IMR-90 (cell line): ENCODE data around the gene PTPRK. TPM values are rescaled to one million over a fixed set of nuclear protein-coding genes. Genes with fewer than 3 reads are reported as not detected.

ENCODE experiments used
- ATAC-seq: fragments of 200-7000 bp; cut with Tn5 transposase; 2 replicates; pipeline ENCODE4 v1.9.1; 2020; ENCODE audit warnings: low read depth, mild to moderate bottlenecking, moderate library complexity
- BruUV-seq: library from RNA; stranded (reverse); fragments of 400-500 nt; replicated peaks from 2 replicates; lab custom pipeline; 2021; lab: Mats Ljungman, UMichigan
- CTCF ChIA-PET: fragments of 300-600 bp; formaldehyde crosslinking; extraction: SDS; loops from one replicate; lab custom pipeline; 2021; ENCODE audit warnings: antibody characterized with exemption; lab: Yijun Ruan, JAX
- POLR2A ChIA-PET: fragments of 300-600 bp; sonication (Branson Sonifier 250); formaldehyde crosslinking; loops from one replicate; lab custom pipeline; 2022; ENCODE audit warnings: antibody characterized with exemption; ENCODE audit not compliant: unreplicated experiment; lab: Charles Lee
- DNase-seq: peaks from one replicate; pipeline ENCODE4 v3.0.0; 2013
- H2AFZ ChIP-seq: replicated peaks from 2 replicates; pipeline ENCODE3; 2013; ENCODE audit warnings: low read length, mild to moderate bottlenecking; ENCODE audit not compliant: poor library complexity
- H2AK5ac ChIP-seq: 2 replicates; pipeline ENCODE4 v1.6.1; 2013; ENCODE audit warnings: low read depth, low read length, inconsistent platforms
- H2AK9ac ChIP-seq: replicated peaks from 2 replicates; pipeline ENCODE3; 2013; ENCODE audit warnings: mild to moderate bottlenecking, low read depth, low read length, moderate library complexity; ENCODE audit not compliant: poor library complexity
- H2BK120ac ChIP-seq: 2 replicates; pipeline ENCODE4 v1.6.1; 2013; ENCODE audit warnings: low read depth, low read length, inconsistent platforms
- H2BK15ac ChIP-seq: 3 replicates; pipeline ENCODE4 v1.6.1; 2013; ENCODE audit warnings: low read depth, low read length, inconsistent platforms
- H2BK20ac ChIP-seq: 2 replicates; pipeline ENCODE4 v1.6.1; 2013; ENCODE audit warnings: low read depth, mild to moderate bottlenecking, inconsistent platforms, low read length, moderate library complexity
- H2BK5ac ChIP-seq: 2 replicates; pipeline ENCODE4 v1.6.1; 2013; ENCODE audit warnings: mild to moderate bottlenecking, low read depth, low read length, inconsistent platforms; ENCODE audit not compliant: poor library complexity, severe bottlenecking
- H3K14ac ChIP-seq: replicated peaks from 2 replicates; pipeline ENCODE4 v1.6.1; 2013; ENCODE audit warnings: low read depth, low read length, inconsistent platforms
- H3K18ac ChIP-seq: 2 replicates; pipeline ENCODE4 v1.6.1; 2013; ENCODE audit warnings: low read depth, low read length, control low read depth
- H3K23ac ChIP-seq: 2 replicates; pipeline ENCODE4 v1.6.1; 2013; ENCODE audit warnings: low read depth, low read length, inconsistent platforms
- H3K27ac ChIP-seq: 2 replicates; pipeline ENCODE4 v1.5.1; 2013; ENCODE audit warnings: mild to moderate bottlenecking, control low read depth, low read length; ENCODE audit not compliant: insufficient read depth
- H3K27me3 ChIP-seq: 2 replicates; pipeline ENCODE4 v1.6.1; 2013; ENCODE audit warnings: low read length; ENCODE audit not compliant: control insufficient read depth, insufficient read depth
- H3K36me3 ChIP-seq: 2 replicates; pipeline ENCODE4 v1.6.1; 2013; ENCODE audit warnings: low read length, mixed read lengths; ENCODE audit not compliant: control insufficient read depth, insufficient read depth
- H3K4ac ChIP-seq: 2 replicates; pipeline ENCODE4 v1.6.1; 2013; ENCODE audit warnings: low read depth, low read length, inconsistent platforms
- H3K4me1 ChIP-seq: 2 replicates; pipeline ENCODE4 v1.6.1; 2013; ENCODE audit warnings: low read length, mixed read lengths; ENCODE audit not compliant: control insufficient read depth, insufficient read depth
- H3K4me2 ChIP-seq: 2 replicates; pipeline ENCODE4 v1.6.1; 2013; ENCODE audit warnings: low read depth, mild to moderate bottlenecking, control low read depth, low read length, moderate library complexity
- H3K4me3 ChIP-seq: 2 replicates; pipeline ENCODE4 v1.5.1; 2013; ENCODE audit warnings: low read depth, mild to moderate bottlenecking, control low read depth, low read length, moderate library complexity; ENCODE audit not compliant: insufficient read depth
- H3K56ac ChIP-seq: 2 replicates; pipeline ENCODE4 v1.6.1; 2013; ENCODE audit warnings: low read length, inconsistent platforms; ENCODE audit not compliant: insufficient read depth; ENCODE audit errors: extremely low read depth
- H3K79me1 ChIP-seq, 2 experiments: 2 replicates each; pipeline ENCODE4 v1.6.1; 2013; ENCODE audit warnings: low read length in 2 of 2, inconsistent platforms in 1 of 2, low read depth in 1 of 2
- H3K9ac ChIP-seq: 2 replicates; pipeline ENCODE4 v1.6.1; 2013; ENCODE audit warnings: low read depth, low read length, control low read depth
- H3K9me1 ChIP-seq: 2 replicates; pipeline ENCODE4 v1.6.1; 2013; ENCODE audit warnings: low read length, inconsistent platforms; ENCODE audit not compliant: insufficient read depth
- H3K9me3 ChIP-seq: 2 replicates; pipeline ENCODE4 v1.6.1; 2013; ENCODE audit warnings: low read length; ENCODE audit not compliant: control insufficient read depth, insufficient read depth
- H4K20me1 ChIP-seq: 2 replicates; pipeline ENCODE4 v1.6.1; 2013; ENCODE audit warnings: low read length, inconsistent platforms; ENCODE audit not compliant: insufficient read depth
- H4K5ac ChIP-seq: 2 replicates; pipeline ENCODE4 v1.6.1; 2013; ENCODE audit warnings: mild to moderate bottlenecking, low read depth, low read length, control low read depth
- H4K8ac ChIP-seq, 2 experiments: 2 replicates each; pipeline ENCODE4 v1.6.1; 2013; ENCODE audit warnings: low read depth in 2 of 2, low read length in 2 of 2, control low read depth in 1 of 2, inconsistent platforms in 1 of 2
- H4K91ac ChIP-seq: 2 replicates; pipeline ENCODE4 v1.6.1; 2013; ENCODE audit warnings: low read depth, low read length, inconsistent platforms; ENCODE audit not compliant: insufficient read depth
- FOS ChIP-seq: fragments of 150-350 bp; IDR thresholded peaks from 2 replicates; pipeline ENCODE4 v1.6.1; 2016; ENCODE audit warnings: low read depth, low read length
- MXI1 ChIP-seq: IDR thresholded peaks from 2 replicates; pipeline ENCODE4 v1.6.1; 2012; ENCODE audit warnings: low read depth, mild to moderate bottlenecking, low read length, moderate library complexity, borderline replicate concordance
- RAD21 ChIP-seq: IDR thresholded peaks from 2 replicates; pipeline ENCODE4 v1.6.1; 2012; ENCODE audit warnings: low read length, improper control_type of control experiment
- SMC3 ChIP-seq: fragments of 150-350 bp; IDR thresholded peaks from 2 replicates; pipeline ENCODE4 v1.6.1; 2016; ENCODE audit warnings: low read depth, mild to moderate bottlenecking, antibody characterized with exemption, low read length, moderate library complexity
- WGBS, 2 experiments: methylation state at CpG; one replicate each; pipeline versions ENCODE4 v1.1.5 to v1.1.7; 2013; ENCODE audit warnings: missing lambda C conversion rate in 2 of 2; ENCODE audit not compliant: insufficient read length in 1 of 2; ENCODE audit errors: extremely low coverage in 2 of 2; 5-methylcytosine and 5-hydroxymethylcytosine counted together
- dilution Hi-C: fragments of 300-500 bp; cut with HindIII; formaldehyde crosslinking; loops from one replicate; pipeline ENCODE4 v1.14.3; 2018; ENCODE audit warnings: low sequenced_read_pairs; ENCODE audit not compliant: unreplicated experiment
- in situ Hi-C: fragments of 300-500 bp; cut with MboI; formaldehyde crosslinking; loops from 3 replicates; pipeline ENCODE4 v1.14.3; 2019; ENCODE audit warnings: low sequenced_read_pairs, inconsistent platforms, mixed read lengths
- intact Hi-C: fragments of 100-400 bp; cut with micrococcal nuclease; formaldehyde crosslinking; loops from 2 replicates; pipeline ENCODE4 v1.10.0; 2022
- polyA plus RNA-seq, 3 experiments: library from polyadenylated mRNA; depleted of rRNA; stranded (reverse); fragments of >200 nt; gene quantifications; 2 replicates each; pipeline ENCODE4 v1.2.3, GENCODE V29; 2012; ENCODE audit warnings: low replicate concordance in 1 of 3
- total RNA-seq: library from RNA; depleted of rRNA; stranded (reverse); fragments of >200 nt; gene quantifications from 2 replicates; pipeline ENCODE4 v1.2.3, GENCODE V29; 2012
- TF ChIP-seq, protein P1 (sequence below): conservative IDR thresholded peaks from 2 replicates; pipeline ENCODE4 v1.5.1; 2012; ENCODE audit warnings: mild to moderate bottlenecking, low read depth, low read length, improper control_type of control experiment

Gene PTPRK
- total and polyA plus RNA-seq, 2 of the 4 experiments (the other 2 are of a cell fraction) = 18.0 to 80.8 TPM

DNA sequence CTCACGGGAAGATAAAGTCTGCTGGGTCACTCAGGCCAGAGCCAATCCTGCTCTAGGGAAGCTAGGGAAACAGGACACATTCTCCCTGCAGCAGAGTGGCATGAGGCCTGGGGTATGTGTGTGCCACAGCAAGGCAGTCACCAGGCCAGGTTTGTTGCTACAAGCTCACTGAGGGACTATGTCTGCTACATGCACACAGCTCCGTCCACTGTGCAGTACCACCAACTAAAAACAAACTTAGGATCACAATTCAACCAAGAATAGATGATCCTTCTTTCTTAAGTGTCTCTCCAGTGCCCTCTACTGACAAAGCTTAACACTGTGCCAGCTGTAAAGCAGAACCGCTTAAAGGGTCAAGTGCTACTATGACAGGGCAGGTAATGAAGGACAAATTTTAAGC, 192.5 kb downstream of the PTPRK start:
- peaks cover 9% of the 10 kb centered on the region; the same call in 1 of the 2 replicates for H4K20me1 ChIP-seq
- no TSS peak for BruUV-seq
- intact Hi-C loops (no loop called here), in situ Hi-C loops (no loop called here), dilution Hi-C loops (no loop called here)
- TF ChIP-seq FOS (no peak), SMC3 (peak; percentile 31; the same call in 1 of the 2 replicates), RAD21 (peak; percentile 37; the same call in 1 of the 2 replicates), MXI1 (no peak)
- TF ChIP-seq, protein P1, sequence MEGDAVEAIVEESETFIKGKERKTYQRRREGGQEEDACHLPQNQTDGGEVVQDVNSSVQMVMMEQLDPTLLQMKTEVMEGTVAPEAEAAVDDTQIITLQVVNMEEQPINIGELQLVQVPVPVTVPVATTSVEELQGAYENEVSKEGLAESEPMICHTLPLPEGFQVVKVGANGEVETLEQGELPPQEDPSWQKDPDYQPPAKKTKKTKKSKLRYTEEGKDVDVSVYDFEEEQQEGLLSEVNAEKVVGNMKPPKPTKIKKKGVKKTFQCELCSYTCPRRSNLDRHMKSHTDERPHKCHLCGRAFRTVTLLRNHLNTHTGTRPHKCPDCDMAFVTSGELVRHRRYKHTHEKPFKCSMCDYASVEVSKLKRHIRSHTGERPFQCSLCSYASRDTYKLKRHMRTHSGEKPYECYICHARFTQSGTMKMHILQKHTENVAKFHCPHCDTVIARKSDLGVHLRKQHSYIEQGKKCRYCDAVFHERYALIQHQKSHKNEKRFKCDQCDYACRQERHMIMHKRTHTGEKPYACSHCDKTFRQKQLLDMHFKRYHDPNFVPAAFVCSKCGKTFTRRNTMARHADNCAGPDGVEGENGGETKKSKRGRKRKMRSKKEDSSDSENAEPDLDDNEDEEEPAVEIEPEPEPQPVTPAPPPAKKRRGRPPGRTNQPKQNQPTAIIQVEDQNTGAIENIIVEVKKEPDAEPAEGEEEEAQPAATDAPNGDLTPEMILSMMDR = peak; percentile 42
- H3K23ac ChIP-seq = no peak overlapping the region
- no peak overlapping the region; the same call in 1 of the 2 replicates for H2BK20ac ChIP-seq
- no peak overlapping the region for H3K4me3 ChIP-seq
- 0 out of 2 replicates have a peak, but pooled peaks cover 2% of the 10 kb centered on the region for H3K36me3 ChIP-seq
- no peak overlapping the region for H2BK15ac ChIP-seq
- no peak overlapping the region for H3K4me2 ChIP-seq
- no peaks in the 10 kb centered on the region for H3K9me3 ChIP-seq
- no peak overlapping the region for H3K4ac ChIP-seq
- ChIA-PET POLR2A (no interaction called here), CTCF (no interaction called here)
- no peak overlapping the region for H3K14ac ChIP-seq
- peaks cover 3% of the 10 kb centered on the region; the same call in 1 of the 2 replicates for H3K9me1 ChIP-seq
- H4K5ac ChIP-seq = no peak overlapping the region
- H3K56ac ChIP-seq = no peak overlapping the region
- no peak overlapping the region for H2AFZ ChIP-seq
- H2AK5ac ChIP-seq = no peak overlapping the region
- no peak overlapping the region for H2AK9ac ChIP-seq
- H3K18ac ChIP-seq = no peak overlapping the region
- H2BK120ac ChIP-seq = no peak overlapping the region
- H4K8ac ChIP-seq = no peak overlapping the region
- no peak overlapping the region for H2BK5ac ChIP-seq
- WGBS, 2 experiments = no CpG with 5 or more reads among the region's 3 CpGs
- no peaks in the 10 kb centered on the region for H3K27me3 ChIP-seq
- H3K79me1 ChIP-seq = peaks cover 17 to 44% of the 10 kb centered on the region in 2 experiments
- ATAC-seq (no peak), DNase-seq (peak; percentile 16)
- H3K4me1 ChIP-seq = no peaks in the 10 kb centered on the region
- H3K9ac ChIP-seq = no peak overlapping the region
- no peak overlapping the region for H3K27ac ChIP-seq
- no peak overlapping the region for H4K91ac ChIP-seq
